GM18517 (cell line): ENCODE measurements around the gene NAP1L3.

ENCODE experiments used
- ATAC-seq: cut with Tn5 transposase; IDR thresholded peaks from one replicate; pipeline ENCODE4 v1.9.1; 2021; ENCODE audit warnings: mild to moderate bottlenecking, moderate library complexity; ENCODE audit not compliant: unreplicated experiment

NAP1L3 gene

GRCh38 chrX:93673056-93673868 lies at the start of gene NAP1L3:
Gene NAP1L3 (minus strand): TSS chrX:93673578. CDS start chrX:93673304, 274 bp downstream.
- no peak for ATAC-seq

GRCh38 chrX:93711076-93711475 lies 37.7 kb upstream of the NAP1L3 start:
- ATAC-seq: no peak

- ATAC-seq: no peak
Observed at GRCh38 chrX:93703701-93704100, 30.3 kb upstream of the NAP1L3 start.

- no peak for ATAC-seq
Observed at GRCh38 chrX:93695981-93696380, 22.6 kb upstream of the NAP1L3 start.

GRCh38 chrX:93673869-93674271 lies 492 bp upstream of the NAP1L3 start, which contains the start of gene FAM133A:
Gene FAM133A (plus strand): TSS chrX:93674206. CDS start chrX:93709420, 35,214 bp downstream.
- no peak for ATAC-seq

GRCh38 chrX:93660575-93660974 lies 12.8 kb downstream of the NAP1L3 start:
- no peak for ATAC-seq

- no peak for ATAC-seq
Observed at GRCh38 chrX:93649381-93649780, 24.0 kb downstream of the NAP1L3 start.

GRCh38 chrX:93637591-93637990 lies 35.8 kb downstream of the NAP1L3 start:
- no peak for ATAC-seq
